Hypothalamus (tissue), 51 donors: ENCODE results near the gene PAPSS2.

Source experiments
- DNase-seq, 51 donors: peaks; one replicate each; lab custom pipeline; 2025; lab: John Stamatoyannopoulos, UW

PAPSS2 gene

DNA sequence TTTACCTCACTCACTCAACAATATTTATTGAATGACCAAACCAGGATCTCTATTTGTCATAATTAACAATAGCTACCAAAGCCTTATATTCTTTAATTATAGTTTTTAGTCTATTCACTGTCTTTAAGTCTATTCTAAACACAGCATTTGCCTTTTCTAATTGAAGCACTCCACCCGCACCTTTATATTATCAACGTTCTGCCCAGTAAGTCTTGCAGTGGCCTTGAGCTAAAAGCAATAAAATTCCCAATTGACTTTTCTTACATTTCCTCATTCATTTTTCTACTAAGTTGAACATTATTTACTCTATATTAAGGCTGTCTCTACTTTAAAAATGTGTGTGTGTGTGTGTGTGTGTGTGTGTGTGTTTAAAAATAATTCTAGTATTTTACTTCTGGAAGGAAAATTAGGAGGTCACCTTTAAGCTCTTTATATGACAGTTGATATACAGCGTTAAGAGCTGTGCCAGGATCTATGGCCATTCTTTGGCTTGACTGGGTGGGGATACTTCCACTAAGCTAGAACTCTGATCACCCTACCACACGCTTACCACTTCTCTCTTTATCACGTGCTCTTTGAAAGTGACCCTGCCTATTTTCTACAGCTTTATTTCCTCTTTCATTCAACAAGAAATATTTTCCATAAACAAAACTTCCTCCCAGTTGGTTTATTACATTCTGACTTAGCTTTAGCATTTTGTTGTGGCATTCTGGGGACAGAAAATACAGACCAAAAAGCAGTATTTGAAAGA is 8.8 kb downstream of the PAPSS2 start:
- no peak for DNase-seq

DNA sequence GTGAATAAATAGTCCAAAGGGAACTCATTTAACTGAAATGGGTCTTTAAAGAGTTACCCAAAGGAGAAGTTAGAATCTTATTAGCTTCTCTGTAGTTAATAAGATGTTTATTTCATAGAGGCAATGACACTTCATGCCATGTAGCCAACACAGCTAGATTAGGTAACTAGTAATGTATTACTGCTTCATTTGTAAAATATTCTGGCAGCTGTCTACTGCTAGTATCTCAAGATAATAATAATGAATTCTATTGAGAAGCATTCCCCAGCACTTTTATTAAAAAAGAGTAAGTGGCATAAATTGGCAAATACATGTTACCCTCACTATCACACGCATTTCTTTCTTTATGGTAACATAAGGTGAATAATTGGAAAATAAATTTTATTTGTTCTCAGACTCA is 10.1 kb downstream of the PAPSS2 start:
- no peak for DNase-seq

GRCh38 chr10:87670586-87670985 is 10.9 kb downstream of the PAPSS2 start:
- DNase-seq = no peak

DNA sequence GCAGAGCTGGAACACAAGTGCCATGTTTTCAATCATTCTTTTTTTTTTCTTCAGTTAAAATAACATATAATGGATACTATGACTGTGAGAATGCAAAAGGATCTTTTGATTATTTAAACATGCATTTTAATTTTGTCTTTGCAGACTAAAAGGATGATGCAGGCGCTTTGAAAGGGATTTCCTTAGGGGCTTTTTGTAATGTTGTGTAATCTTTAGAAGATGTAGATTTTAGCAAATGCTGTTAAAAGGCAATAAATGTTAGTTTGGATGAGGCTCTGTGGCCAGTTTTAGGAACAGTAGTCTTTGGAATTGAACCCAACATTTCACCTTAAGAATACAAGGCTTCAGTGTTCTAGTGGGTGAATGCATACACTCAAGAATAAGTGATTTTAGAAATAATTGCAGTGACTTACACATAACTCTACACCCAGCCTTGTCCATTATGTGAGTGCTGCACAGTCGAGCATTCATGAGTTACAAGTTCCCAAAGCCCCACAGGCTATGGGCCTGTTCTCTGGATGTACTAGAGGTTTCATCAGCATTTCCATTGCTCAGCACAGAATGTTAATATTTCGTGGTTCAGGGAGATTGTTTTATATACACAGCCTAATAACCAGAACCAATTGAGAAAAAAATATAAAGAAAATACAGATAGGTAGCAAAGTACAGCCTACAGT is 11.6 kb downstream of the PAPSS2 start:
- no peak for DNase-seq

- no peak for DNase-seq
Measured at GRCh38 chr10:87672551-87672950, 12.9 kb downstream of the PAPSS2 start.

- no peak for DNase-seq
Measured at GRCh38 chr10:87674943-87675342, 15.3 kb downstream of the PAPSS2 start.

DNA sequence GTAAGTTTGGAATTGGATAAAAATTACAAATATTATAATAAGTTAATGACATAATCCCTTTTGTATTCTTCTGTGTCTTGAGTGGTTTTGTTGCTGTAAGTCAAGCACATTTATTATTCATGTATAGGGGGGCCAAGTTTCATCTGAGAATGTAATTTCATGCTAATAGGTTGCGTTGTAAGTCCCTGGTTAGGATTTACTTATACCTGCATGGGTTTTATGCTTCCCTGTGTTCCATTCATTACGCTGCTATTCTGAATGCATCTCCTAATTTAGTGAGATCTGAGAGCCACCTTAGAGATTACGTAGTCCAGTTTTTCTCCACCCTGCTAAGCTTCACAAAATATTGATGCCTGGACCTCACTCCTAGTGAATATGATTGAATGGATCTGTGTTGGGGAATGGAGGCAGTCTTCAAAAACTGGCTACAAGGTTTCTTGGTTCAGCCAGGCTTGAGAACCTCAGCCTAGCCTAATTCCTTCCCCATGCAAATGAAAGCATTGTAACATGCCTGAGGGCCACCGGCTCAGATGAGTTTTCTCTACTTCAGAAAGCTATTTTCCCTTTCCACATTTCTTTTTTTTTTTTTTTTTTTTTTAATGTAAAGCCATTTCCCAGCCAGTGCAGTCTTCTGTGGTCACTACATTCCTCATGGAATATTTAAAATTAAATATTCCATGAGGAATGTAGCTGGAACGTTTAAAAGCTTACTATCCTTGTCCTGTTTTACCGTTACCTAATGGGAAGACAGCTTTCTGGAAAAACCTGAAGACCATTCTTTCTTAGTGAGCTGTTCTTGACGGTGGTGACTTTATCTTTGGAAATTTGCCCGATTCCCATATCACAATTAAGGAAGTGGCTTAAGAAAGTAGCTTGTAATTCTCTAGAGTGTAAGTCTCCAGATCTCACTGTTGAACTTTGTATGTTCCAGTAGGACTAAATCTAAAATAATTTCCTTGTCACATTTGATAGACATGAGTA is 16.0 kb downstream of the PAPSS2 start:
- no peak for DNase-seq

GRCh38 chr10:87677595-87677994 is 17.9 kb downstream of the PAPSS2 start:
- DNase-seq = no peak

DNA sequence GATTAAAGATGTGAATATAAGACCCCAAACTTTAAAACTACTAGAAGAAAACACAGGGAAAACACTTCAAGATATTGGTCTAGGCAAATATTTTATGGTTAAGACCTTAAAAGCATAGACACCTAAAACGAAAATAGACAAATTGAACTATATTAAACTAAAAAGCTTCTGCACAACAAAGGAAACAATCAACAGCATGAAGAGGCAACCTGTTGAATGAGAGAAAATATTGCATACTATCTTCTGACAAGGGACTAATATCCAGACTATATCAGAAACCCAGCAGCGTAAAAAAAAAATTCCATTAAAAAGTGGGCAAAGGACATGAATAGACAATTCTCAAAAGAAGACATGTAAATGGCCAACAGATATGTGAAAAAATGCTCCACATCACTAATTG is 18.6 kb downstream of the PAPSS2 start:
- DNase-seq = no peak

- no peak for DNase-seq
Measured at GRCh38 chr10:87683356-87683755, 23.7 kb downstream of the PAPSS2 start.

DNA sequence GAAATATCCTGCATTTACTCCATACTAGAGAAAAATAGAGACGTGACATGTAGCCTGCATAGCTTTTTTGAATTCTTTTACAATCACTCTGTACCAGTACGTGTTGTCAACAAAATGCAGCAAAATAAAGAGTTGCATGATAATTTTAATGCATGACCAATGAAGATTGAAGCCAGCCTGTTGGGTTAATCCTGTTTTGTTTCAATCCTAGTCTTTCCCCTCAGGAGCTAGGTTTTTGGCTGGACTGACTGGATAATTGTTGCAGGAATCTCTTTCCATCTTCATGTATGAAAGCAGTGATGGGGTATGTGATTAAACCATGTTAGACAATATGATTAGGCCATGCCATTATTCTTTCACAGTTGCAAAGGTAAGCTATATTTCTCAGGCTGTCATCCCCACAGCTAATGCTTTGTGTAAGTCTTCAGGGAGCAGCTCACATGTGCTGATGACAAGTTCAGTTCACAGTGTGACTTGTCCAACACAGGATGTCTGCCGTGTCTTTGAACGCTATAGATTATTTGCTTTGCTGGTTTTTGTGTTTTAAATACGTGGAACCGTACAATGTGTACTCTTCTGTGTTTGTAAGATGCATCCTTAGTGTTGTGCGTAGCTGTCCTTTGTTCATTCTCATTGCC is 24.4 kb downstream of the PAPSS2 start:
- DNase-seq = no peak

DNA sequence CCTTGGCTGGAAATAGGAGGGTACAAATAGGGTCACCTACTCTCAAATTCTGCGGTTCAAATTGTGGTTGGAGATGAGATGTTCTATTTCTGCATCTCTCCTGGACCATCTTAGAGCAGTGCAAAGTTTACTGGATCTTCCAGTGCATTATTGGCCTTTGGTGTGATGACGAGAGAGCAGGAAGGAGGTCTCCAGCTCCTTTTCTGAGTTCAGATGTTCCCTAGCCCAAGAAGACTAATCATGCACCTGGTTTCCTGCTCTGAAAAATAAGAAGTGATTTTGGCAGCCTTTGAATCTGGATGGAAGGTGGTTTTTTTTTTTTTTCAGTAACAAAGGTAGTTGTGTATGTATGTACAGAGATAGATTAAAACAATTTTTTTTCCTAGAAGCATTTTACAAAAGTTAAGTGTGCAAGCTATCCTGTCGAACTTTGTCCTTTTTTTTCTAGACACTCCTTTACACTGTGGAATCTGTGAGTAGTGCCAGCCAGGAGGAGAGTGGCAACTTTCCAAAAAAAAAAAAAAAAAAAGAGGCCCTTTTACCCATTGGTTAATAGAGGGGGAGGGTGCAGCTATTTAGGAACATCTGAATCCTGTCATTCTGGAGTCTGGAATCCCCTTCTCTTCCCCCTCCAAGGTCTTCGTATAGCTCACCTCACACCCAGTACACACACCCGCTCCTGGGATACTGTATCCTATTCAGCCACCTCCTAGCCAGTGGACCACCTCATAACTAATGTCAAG is 26.3 kb downstream of the PAPSS2 start:
- no peak for DNase-seq

GRCh38 chr10:87691506-87692070 is 31.9 kb downstream of the PAPSS2 start:
- DNase-seq = no peak

DNA sequence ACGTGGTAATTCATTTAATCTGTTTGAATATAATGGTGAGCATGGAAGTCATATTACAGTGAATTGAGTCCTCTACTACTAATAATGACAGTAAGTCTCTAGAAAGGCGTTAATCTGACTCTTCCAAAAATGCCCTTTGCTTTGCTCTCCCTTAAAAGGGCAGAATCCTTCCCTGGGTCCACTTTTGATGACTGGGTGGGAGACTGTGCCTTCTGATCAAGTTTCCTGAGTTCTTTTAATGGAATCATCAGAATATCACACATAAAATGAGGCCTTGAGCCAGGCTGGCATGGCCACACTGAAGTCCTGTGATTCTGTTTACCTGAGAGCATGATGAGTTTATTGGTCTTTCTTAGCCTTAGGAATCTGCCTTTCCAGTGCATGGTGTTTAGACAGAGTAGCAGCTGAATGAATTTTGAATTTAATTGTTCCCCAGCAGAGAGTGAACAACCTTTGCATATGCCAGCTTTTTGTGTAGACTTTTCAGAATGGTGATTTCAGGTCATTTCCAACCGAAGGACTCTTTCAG is 33.3 kb downstream of the PAPSS2 start:
- DNase-seq = no peak

GRCh38 chr10:87694011-87694794 is 34.5 kb downstream of the PAPSS2 start:
- DNase-seq = no peak

- no peak for DNase-seq
Measured at GRCh38 chr10:87695074-87695473, 35.4 kb downstream of the PAPSS2 start.

- DNase-seq = no peak
Measured at GRCh38 chr10:87696922-87697745, 37.5 kb downstream of the PAPSS2 start.
